Fibroblast of lung (primary cell): ENCODE measurements around the gene SPACA4. TPM values are rescaled to one million over a fixed set of nuclear protein-coding genes. Genes with fewer than 3 reads are reported as not detected.

Experiments used
- DNase-seq, 2 donors: peaks; one replicate each; pipeline versions ENCODE4 v3.0.0 to v3.0.0-alpha.2; 2010; ENCODE audit warnings: low read depth in 2 of 2
- H2AFZ ChIP-seq: 2 replicates; pipeline ENCODE4 v1.5.1; 2012; ENCODE audit warnings: low read length, control low read depth, inconsistent platforms
- H3K27ac ChIP-seq: 2 replicates; pipeline ENCODE4 v1.5.1; 2011; ENCODE audit warnings: low read length, control low read depth; ENCODE audit not compliant: insufficient read depth
- H3K27me3 ChIP-seq: 2 replicates; pipeline ENCODE4 v1.5.1; 2011; ENCODE audit warnings: mild to moderate bottlenecking, low read length; ENCODE audit not compliant: control insufficient read depth, insufficient read depth
- H3K36me3 ChIP-seq: 2 replicates; pipeline ENCODE4 v1.5.1; 2011; ENCODE audit warnings: low read length; ENCODE audit not compliant: control insufficient read depth, insufficient read depth
- H3K4me1 ChIP-seq: 2 replicates; pipeline ENCODE4 v1.5.1; 2011; ENCODE audit warnings: low read length; ENCODE audit not compliant: control insufficient read depth, insufficient read depth; ENCODE audit errors: extremely low read depth
- H3K4me2 ChIP-seq: 2 replicates; pipeline ENCODE4 v1.5.1; 2011; ENCODE audit warnings: low read length, control low read depth; ENCODE audit not compliant: insufficient read depth; ENCODE audit errors: extremely low read depth
- H3K4me3 ChIP-seq, 4 experiments: fragments of 200-600 bp in 1 of 4; sonication (generic) in 1 of 4; replicated peaks in 1 of 4; 2 replicates each; pipeline ENCODE4 v1.5.1; 2011 to 2016; ENCODE audit warnings: low read length in 4 of 4, low read depth in 3 of 4, mild to moderate bottlenecking in 3 of 4, control low read depth in 2 of 4, inconsistent platforms in 1 of 4, mixed read lengths in 1 of 4; ENCODE audit not compliant: insufficient read depth in 1 of 4; ENCODE audit errors: control extremely low read depth in 1 of 4
- H3K79me2 ChIP-seq: 2 replicates; pipeline ENCODE4 v1.5.1; 2012; ENCODE audit warnings: mild to moderate bottlenecking, low read length, inconsistent platforms; ENCODE audit not compliant: control insufficient read depth, insufficient read depth
- H3K9ac ChIP-seq: 2 replicates; pipeline ENCODE4 v1.5.1; 2011; ENCODE audit warnings: mild to moderate bottlenecking, low read length, control low read depth; ENCODE audit not compliant: insufficient read depth
- H3K9me3 ChIP-seq: 2 replicates; pipeline ENCODE4 v1.5.1; 2012; ENCODE audit warnings: low read depth, low read length; ENCODE audit not compliant: control insufficient read depth, insufficient read depth
- H4K20me1 ChIP-seq: 2 replicates; pipeline ENCODE4 v1.5.1; 2011; ENCODE audit warnings: low read length; ENCODE audit not compliant: control insufficient read depth, insufficient read depth; ENCODE audit errors: extremely low read depth
- CTCF ChIP-seq, 2 donors: IDR thresholded peaks in 1 of 2; conservative IDR thresholded peaks in 1 of 2; 1 replicate in 1 of 2; 2 replicates in 1 of 2; pipeline ENCODE4 v1.5.1; 2011 to 2012; ENCODE audit warnings: low read length in 2 of 2, control low read depth in 1 of 2, inconsistent platforms in 1 of 2, low read depth in 1 of 2, mild to moderate bottlenecking in 1 of 2
- EZH2 ChIP-seq: IDR thresholded peaks from 2 replicates; pipeline ENCODE4 v1.5.1; 2012; ENCODE audit warnings: low read length, control low read depth, mild to moderate bottlenecking; ENCODE audit errors: missing control alignments
- polyA plus RNA-seq, 2 donors: library from polyadenylated mRNA; depleted of rRNA in 1 of 2; stranded (reverse) in 1 of 2; unstranded in 1 of 2; fragments of >200 nt; gene quantifications; 2 replicates each; pipeline ENCODE4 v1.2.1, GENCODE V29; 2011 to 2012; ENCODE audit warnings: missing spikeins in 1 of 2
- total RNA-seq: library from RNA; depleted of rRNA; stranded (reverse); fragments of >200 nt; gene quantifications from 2 replicates; pipeline ENCODE4 v1.2.1, GENCODE V29; 2014

The SPACA4 gene
- total and polyA plus RNA-seq, 2 donors (not counting 1 experiment from before 2014, with no cell fraction given): not detected

- H3K9ac ChIP-seq: no peak overlapping the region
- no peak overlapping the region for H2AFZ ChIP-seq
- H3K79me2 ChIP-seq: no peaks in the 10 kb centered on the region
- H3K4me2 ChIP-seq: no peak overlapping the region
- no peaks in the 10 kb centered on the region for H4K20me1 ChIP-seq
- TF ChIP-seq EZH2: no peak
- no peak for TF ChIP-seq CTCF (conservative IDR thresholded peaks at IDR 0.05 in 1 of 2, IDR thresholded peaks at IDR 0.05 in 1 of 2; ENCODE audit: low read depth in 1 of 2, low read length in 2 of 2)
- H3K27ac ChIP-seq: no peak overlapping the region
- no peaks in the 10 kb centered on the region for H3K4me1 ChIP-seq
- H3K4me3 ChIP-seq: no peak overlapping the region
- H3K27me3 ChIP-seq: no peaks in the 10 kb centered on the region
- no peak for DNase-seq
- H3K36me3 ChIP-seq: no peaks in the 10 kb centered on the region
- H3K9me3 ChIP-seq: no peaks in the 10 kb centered on the region
These were observed 7.4 kb upstream of the SPACA4 start for GRCh38 chr19:48598996-48599700.

- no peak for DNase-seq
- TF ChIP-seq CTCF (conservative IDR thresholded peaks at IDR 0.05 in 1 of 2, IDR thresholded peaks at IDR 0.05 in 1 of 2; ENCODE audit: low read depth in 1 of 2, low read length in 2 of 2) (no peak), EZH2 (no peak)
- Histone ChIP-seq H3K36me3 (no peaks in the 10 kb centered on the region), H3K9ac (no peak overlapping the region), H3K4me1 (no peaks in the 10 kb centered on the region), H3K4me3 (no peak overlapping the region), H4K20me1 (no peaks in the 10 kb centered on the region), H3K79me2 (no peaks in the 10 kb centered on the region), H3K9me3 (no peaks in the 10 kb centered on the region), H3K27ac (no peak overlapping the region), H3K4me2 (no peak overlapping the region), H2AFZ (no peak overlapping the region), H3K27me3 (no peaks in the 10 kb centered on the region)
These were observed 5.7 kb upstream of the SPACA4 start for GRCh38 chr19:48600679-48601417.

- H4K20me1 ChIP-seq: no peaks in the 10 kb centered on the region
- H3K9ac ChIP-seq: no peak overlapping the region
- no peak overlapping the region for H3K4me3 ChIP-seq
- no peaks in the 10 kb centered on the region for H3K27me3 ChIP-seq
- no peaks in the 10 kb centered on the region for H3K36me3 ChIP-seq
- H3K79me2 ChIP-seq: no peaks in the 10 kb centered on the region
- DNase-seq: no peak
- TF ChIP-seq CTCF (conservative IDR thresholded peaks at IDR 0.05 in 1 of 2, IDR thresholded peaks at IDR 0.05 in 1 of 2; ENCODE audit: low read depth in 1 of 2, low read length in 2 of 2) (no peak), EZH2 (no peak)
- H3K4me1 ChIP-seq: no peaks in the 10 kb centered on the region
- no peaks in the 10 kb centered on the region for H3K9me3 ChIP-seq
- no peak overlapping the region for H2AFZ ChIP-seq
- H3K27ac ChIP-seq: no peak overlapping the region
- no peak overlapping the region for H3K4me2 ChIP-seq
These were observed 3.5 kb upstream of the SPACA4 start for GRCh38 chr19:48603001-48603400.
